SU-DHL-6 (cell line): Measurements from ENCODE around the gene RBL1.
"Not testable (repeated sequence)": the region's sequence is repeated elsewhere in the genome, so short reads cannot be mapped to it uniquely, and the experiment has no call there.

Experiments
- H2AFZ ChIP-seq: fragments of 200-600 bp; sonication (generic); 2 replicates; pipeline ENCODE4 v1.6.1; 2014; ENCODE audit warnings: low read depth, mild to moderate bottlenecking, moderate library complexity, mixed read lengths, antibody characterized with exemption, low read length; ENCODE audit not compliant: severe bottlenecking
- H3F3A ChIP-seq: fragments of 200-600 bp; shearing (Covaris generic); 2 replicates; pipeline ENCODE4 v1.6.0; 2016; ENCODE audit warnings: antibody characterized with exemption, mild to moderate bottlenecking; ENCODE audit not compliant: insufficient read depth
- H3K27ac ChIP-seq: fragments of 200-600 bp; sonication (generic); 2 replicates; pipeline ENCODE4 v1.5.1; 2016; ENCODE audit warnings: low read depth, mild to moderate bottlenecking, low read length, moderate library complexity, mixed read lengths
- H3K27me3 ChIP-seq: fragments of 200-600 bp; sonication (generic), shearing (Covaris generic); 2 replicates; pipeline ENCODE4 v1.6.0; 2014; ENCODE audit warnings: mild to moderate bottlenecking, low read length
- H3K36me3 ChIP-seq: fragments of 200-600 bp; sonication (generic); 2 replicates; pipeline ENCODE4 v1.6.1; 2014; ENCODE audit warnings: mild to moderate bottlenecking, low read length, mixed read lengths
- H3K4me2 ChIP-seq: fragments of 300-600, 200-600 bp; shearing (Covaris generic), sonication (generic); 2 replicates; pipeline ENCODE4 v1.6.0; 2014; ENCODE audit warnings: low read length, low read depth, mild to moderate bottlenecking; ENCODE audit not compliant: poor library complexity, severe bottlenecking
- H3K4me3 ChIP-seq: fragments of 200-600 bp; sonication (generic); 2 replicates; pipeline ENCODE4 v1.5.1; 2014; ENCODE audit warnings: antibody characterized with exemption, low read length, mild to moderate bottlenecking, mixed read lengths; ENCODE audit not compliant: insufficient read depth, poor library complexity, severe bottlenecking
- H3K79me2 ChIP-seq: fragments of 200-600 bp; sonication (generic); 2 replicates; pipeline ENCODE4 v1.6.1; 2014; ENCODE audit warnings: mild to moderate bottlenecking, low read length, moderate library complexity; ENCODE audit not compliant: insufficient read depth
- H3K9ac ChIP-seq: fragments of 200-600 bp; sonication (generic); 2 replicates; pipeline ENCODE4 v1.7.0; 2014; ENCODE audit warnings: mild to moderate bottlenecking, low read length
- H3K9me2 ChIP-seq: fragments of 200-600 bp; sonication (generic); replicated peaks from 2 replicates; pipeline ENCODE4 v1.6.1; 2014; ENCODE audit warnings: low read length; ENCODE audit not compliant: insufficient read depth
- H3K9me3 ChIP-seq: fragments of 200-600 bp; sonication (generic); 2 replicates; pipeline ENCODE4 v1.6.1; 2014; ENCODE audit warnings: low read length, mixed read lengths; ENCODE audit not compliant: insufficient read depth
- H4K20me1 ChIP-seq: fragments of 200-600 bp; sonication (generic); 2 replicates; pipeline ENCODE4 v1.6.1; 2014; ENCODE audit warnings: low read depth, mild to moderate bottlenecking, antibody characterized with exemption, low read length, moderate library complexity, mixed read lengths
- EZH2phosphoT487 ChIP-seq: fragments of 200-600 bp; sonication (generic), shearing (Covaris generic); conservative IDR thresholded peaks from 2 replicates; pipeline ENCODE4 v1.6.1; 2018; ENCODE audit warnings: mild to moderate bottlenecking, antibody characterized with exemption, low read length, moderate library complexity, mixed read lengths
- TF ChIP-seq, protein P1 (sequence below): fragments of 200-600 bp; sonication (generic); IDR thresholded peaks from one replicate; pipeline ENCODE4 v1.5.1; 2017; ENCODE audit warnings: antibody characterized with exemption, mild to moderate bottlenecking, low read length, moderate library complexity; ENCODE audit not compliant: insufficient read depth, poor library complexity, severe bottlenecking

RBL1 gene

DNA sequence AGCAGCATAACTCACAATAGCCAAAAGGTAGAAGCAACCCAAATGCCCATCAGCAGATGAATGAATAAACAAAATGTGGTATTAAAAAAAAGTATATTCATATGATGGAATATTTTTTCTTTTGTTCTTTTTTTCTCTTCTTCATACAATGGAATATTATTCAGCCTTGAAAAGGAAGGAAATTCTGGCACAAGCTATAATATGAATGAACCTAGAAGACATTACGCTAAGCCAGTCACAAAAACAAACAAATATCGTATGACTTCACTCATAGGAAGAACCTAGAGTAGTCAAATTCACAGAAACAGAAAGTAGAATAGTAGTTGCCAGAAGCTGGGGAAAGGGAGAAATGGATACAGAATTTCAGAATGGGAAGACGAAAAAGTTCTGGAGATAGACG, 63.7 kb downstream of the RBL1 start:
- no peaks in the 10 kb centered on the region for H3K9me2 ChIP-seq
- 0 out of 2 replicates have a peak, but pooled peaks cover 3% of the 10 kb centered on the region for H3K79me2 ChIP-seq
- H3K36me3 ChIP-seq = peaks cover 60% of the 10 kb centered on the region; the same call in 1 of the 2 replicates
- no peaks in the 10 kb centered on the region for H3K27me3 ChIP-seq
- H3K4me3 ChIP-seq = no peak overlapping the region
- H3K4me2 ChIP-seq = no peak overlapping the region
- H4K20me1 ChIP-seq = no peaks in the 10 kb centered on the region
- peaks cover 4% of the 10 kb centered on the region; the same call in 1 of the 2 replicates for H3F3A ChIP-seq
- TF ChIP-seq, protein P1, sequence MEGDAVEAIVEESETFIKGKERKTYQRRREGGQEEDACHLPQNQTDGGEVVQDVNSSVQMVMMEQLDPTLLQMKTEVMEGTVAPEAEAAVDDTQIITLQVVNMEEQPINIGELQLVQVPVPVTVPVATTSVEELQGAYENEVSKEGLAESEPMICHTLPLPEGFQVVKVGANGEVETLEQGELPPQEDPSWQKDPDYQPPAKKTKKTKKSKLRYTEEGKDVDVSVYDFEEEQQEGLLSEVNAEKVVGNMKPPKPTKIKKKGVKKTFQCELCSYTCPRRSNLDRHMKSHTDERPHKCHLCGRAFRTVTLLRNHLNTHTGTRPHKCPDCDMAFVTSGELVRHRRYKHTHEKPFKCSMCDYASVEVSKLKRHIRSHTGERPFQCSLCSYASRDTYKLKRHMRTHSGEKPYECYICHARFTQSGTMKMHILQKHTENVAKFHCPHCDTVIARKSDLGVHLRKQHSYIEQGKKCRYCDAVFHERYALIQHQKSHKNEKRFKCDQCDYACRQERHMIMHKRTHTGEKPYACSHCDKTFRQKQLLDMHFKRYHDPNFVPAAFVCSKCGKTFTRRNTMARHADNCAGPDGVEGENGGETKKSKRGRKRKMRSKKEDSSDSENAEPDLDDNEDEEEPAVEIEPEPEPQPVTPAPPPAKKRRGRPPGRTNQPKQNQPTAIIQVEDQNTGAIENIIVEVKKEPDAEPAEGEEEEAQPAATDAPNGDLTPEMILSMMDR = no peak
- TF ChIP-seq EZH2phosphoT487 = no peak
- H3K9ac ChIP-seq = no peak overlapping the region
- no peak overlapping the region for H3K27ac ChIP-seq
- no peak overlapping the region for H2AFZ ChIP-seq
- no peaks in the 10 kb centered on the region for H3K9me3 ChIP-seq

DNA sequence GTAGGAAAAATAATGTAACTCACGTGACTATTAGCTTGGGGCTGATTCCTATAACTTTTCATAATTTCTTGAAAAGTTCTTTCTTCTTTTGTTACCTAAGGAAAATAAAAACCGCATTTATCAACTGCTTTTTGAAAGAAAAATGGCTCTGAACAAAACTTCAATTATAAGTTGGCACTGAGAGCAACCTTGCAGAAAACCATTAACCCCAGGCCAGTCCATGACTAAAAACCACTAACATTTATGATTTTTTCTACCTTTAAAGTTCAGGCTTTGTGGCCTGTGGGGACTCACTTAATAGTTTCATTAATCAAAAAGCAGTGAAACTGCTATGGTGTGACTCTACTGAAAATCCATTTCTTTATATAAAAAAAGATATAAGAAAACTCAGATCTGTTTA, 75.2 kb downstream of the RBL1 start:
- H3K9me3 ChIP-seq = no peaks in the 10 kb centered on the region
- H3K9ac ChIP-seq = no peak overlapping the region
- no peaks in the 10 kb centered on the region for H3K27me3 ChIP-seq
- TF ChIP-seq, protein P1 = no peak
- TF ChIP-seq EZH2phosphoT487 = no peak
- H2AFZ ChIP-seq = no peak overlapping the region
- no peak overlapping the region for H3K4me3 ChIP-seq
- H3K27ac ChIP-seq = no peak overlapping the region
- peaks cover 33% of the 10 kb centered on the region; the same call in 1 of the 2 replicates for H3K36me3 ChIP-seq
- H3K9me2 ChIP-seq = no peaks in the 10 kb centered on the region
- H3K79me2 ChIP-seq = no peaks in the 10 kb centered on the region
- H4K20me1 ChIP-seq = no peaks in the 10 kb centered on the region
- 0 out of 2 replicates have a peak, but pooled peaks cover 7% of the 10 kb centered on the region for H3F3A ChIP-seq
- no peak overlapping the region for H3K4me2 ChIP-seq

DNA sequence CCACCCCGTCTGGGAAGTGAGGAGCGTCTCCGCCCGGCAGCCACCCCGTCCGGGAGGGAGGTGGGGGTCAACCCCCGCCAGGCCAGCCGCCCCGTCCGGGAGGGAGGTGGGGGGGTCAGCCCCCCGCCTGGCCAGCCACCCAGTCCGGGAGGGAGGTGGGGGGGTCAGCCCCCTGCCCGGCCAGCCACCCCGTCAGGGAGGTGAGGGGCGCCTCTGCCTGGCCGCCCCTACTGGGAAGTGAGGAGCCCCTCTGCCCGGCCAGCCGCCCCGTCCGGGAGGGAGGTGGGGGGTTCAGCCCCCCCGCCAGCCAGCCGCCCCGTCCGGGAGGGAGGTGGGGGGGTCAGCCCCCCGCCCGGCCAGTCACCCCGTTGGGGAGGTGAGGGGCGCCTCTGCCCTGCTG, 83.2 kb downstream of the RBL1 start:
- H3K9ac ChIP-seq, H4K20me1 ChIP-seq, H3K27ac ChIP-seq, H3K27me3 ChIP-seq, H3K4me2 ChIP-seq, H2AFZ ChIP-seq, H3K79me2 ChIP-seq, H3K9me2 ChIP-seq, H3K9me3 ChIP-seq, H3K4me3 ChIP-seq: not testable (repeated sequence)
- H3K36me3 ChIP-seq = peaks cover 10% of the 10 kb centered on the region; the same call in 1 of the 2 replicates
- peaks cover 17% of the 10 kb centered on the region; the same call in 1 of the 2 replicates for H3F3A ChIP-seq

DNA sequence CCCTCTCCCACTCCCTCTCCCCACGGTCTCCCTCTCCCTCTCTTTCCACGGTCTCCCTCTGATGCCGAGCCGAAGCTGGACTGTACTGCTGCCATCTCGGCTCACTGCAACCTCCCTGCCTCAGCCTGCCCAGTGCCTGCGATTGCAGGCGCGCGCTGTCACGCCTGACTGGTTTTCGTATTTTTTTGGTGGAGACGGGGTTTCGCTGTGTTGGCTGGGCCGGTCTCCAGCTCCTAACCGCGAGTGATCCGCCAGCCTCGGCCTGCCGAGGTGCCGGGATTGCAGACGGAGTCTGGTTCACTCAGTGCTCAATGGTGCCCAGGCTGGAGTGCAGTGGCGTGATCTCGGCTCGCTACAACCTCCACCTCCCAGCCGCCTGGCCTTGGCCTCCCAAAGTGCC, 83.9 kb downstream of the RBL1 start:
- H3K36me3 ChIP-seq = peaks cover 13% of the 10 kb centered on the region; the same call in 1 of the 2 replicates
- peaks cover 17% of the 10 kb centered on the region; the same call in 1 of the 2 replicates for H3F3A ChIP-seq
- H3K27ac ChIP-seq, H2AFZ ChIP-seq, H3K79me2 ChIP-seq, H3K4me2 ChIP-seq, H3K9me3 ChIP-seq, H3K9me2 ChIP-seq, H3K9ac ChIP-seq, H3K4me3 ChIP-seq, H3K27me3 ChIP-seq, H4K20me1 ChIP-seq: not testable (repeated sequence)
